HEK293T (cell line): ENCODE data around the gene TSEN34.
"Not testable (repeated sequence)": the region's sequence is repeated elsewhere in the genome, so short reads cannot be mapped to it uniquely, and the experiment has no call there.

Experiments
- ARNT ChIP-seq: fragments of 450-650 bp; IDR thresholded peaks from 2 replicates; pipeline ENCODE4 v1.6.1; 2017; ENCODE audit warnings: mild to moderate bottlenecking
- BHLHE40 ChIP-seq: fragments of 450-650 bp; IDR thresholded peaks from 2 replicates; pipeline ENCODE4 v1.6.1; 2016; ENCODE audit warnings: mild to moderate bottlenecking, moderate library complexity, borderline replicate concordance
- CTBP1 ChIP-seq: fragments of 450-650 bp; IDR thresholded peaks from 2 replicates; pipeline ENCODE4 v1.6.1; 2016; ENCODE audit warnings: borderline replicate concordance
- ELF4 ChIP-seq: fragments of 450-650 bp; IDR thresholded peaks from 2 replicates; pipeline ENCODE4 v1.6.1; 2017; ENCODE audit warnings: antibody characterized with exemption
- FOXA1 ChIP-seq: fragments of 450-650 bp; IDR thresholded peaks from 2 replicates; pipeline ENCODE4 v1.6.1; 2016; ENCODE audit warnings: mild to moderate bottlenecking
- FOXK2 ChIP-seq: fragments of 450-650 bp; IDR thresholded peaks from 2 replicates; pipeline ENCODE4 v1.6.1; 2016; ENCODE audit warnings: mild to moderate bottlenecking
- FOXM1 ChIP-seq: fragments of 450-650 bp; IDR thresholded peaks from 2 replicates; pipeline ENCODE4 v1.6.1; 2017; ENCODE audit warnings: mild to moderate bottlenecking, borderline replicate concordance
- HDGF ChIP-seq: fragments of 450-650 bp; IDR thresholded peaks from 2 replicates; pipeline ENCODE4 v1.6.1; 2017; ENCODE audit warnings: antibody characterized with exemption, borderline replicate concordance
- L3MBTL2 ChIP-seq: fragments of 450-650 bp; conservative IDR thresholded peaks from 2 replicates; pipeline ENCODE4 v1.6.1; 2016; ENCODE audit warnings: mild to moderate bottlenecking
- LEF1 ChIP-seq: fragments of 450-650 bp; IDR thresholded peaks from 2 replicates; pipeline ENCODE4 v1.6.1; 2017; ENCODE audit warnings: mild to moderate bottlenecking, borderline replicate concordance
- PKNOX1 ChIP-seq: fragments of 450-650 bp; IDR thresholded peaks from 2 replicates; pipeline ENCODE4 v1.6.1; 2016
- SP1 ChIP-seq: fragments of 450-650 bp; IDR thresholded peaks from 2 replicates; pipeline ENCODE4 v1.6.1; 2017
- SUZ12 ChIP-seq: fragments of 450-650 bp; IDR thresholded peaks from 2 replicates; pipeline ENCODE4 v1.6.1; 2016; ENCODE audit warnings: mild to moderate bottlenecking
- TARDBP ChIP-seq: fragments of 450-650 bp; IDR thresholded peaks from 2 replicates; pipeline ENCODE4 v1.6.1; 2016

- TF ChIP-seq ELF4, BHLHE40, FOXM1, LEF1, HDGF, CTBP1, SP1, PKNOX1, FOXK2, L3MBTL2, SUZ12, ARNT, FOXA1, TARDBP: not testable (repeated sequence)
These were observed 51.1 kb downstream of the TSEN34 start for GRCh38 chr19:54242234-54242633.
